Measurements from ENCODE around the gene MTHFSD.

DNA sequence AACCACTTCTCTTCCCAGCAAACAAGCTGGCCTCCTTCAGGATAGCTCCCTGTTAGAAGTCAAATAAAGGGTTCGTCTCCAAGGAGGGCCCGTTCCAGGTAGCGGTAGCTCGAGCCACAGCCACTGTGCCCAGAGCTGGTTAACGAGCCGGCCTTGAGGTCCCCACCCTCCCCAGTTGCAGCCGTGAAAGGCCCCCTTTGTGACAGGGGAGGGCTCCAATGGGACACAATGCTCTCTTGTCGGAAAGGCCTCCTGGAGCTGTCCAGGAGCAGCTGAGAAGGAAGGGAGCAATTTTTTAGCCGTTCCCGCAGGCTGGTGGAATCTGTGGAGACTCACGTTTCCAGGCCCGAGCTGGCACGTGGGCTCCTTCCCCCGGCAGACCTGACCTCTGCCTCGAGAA is 74.6 kb downstream of the MTHFSD start:
- TF ChIP-seq, protein P1, sequence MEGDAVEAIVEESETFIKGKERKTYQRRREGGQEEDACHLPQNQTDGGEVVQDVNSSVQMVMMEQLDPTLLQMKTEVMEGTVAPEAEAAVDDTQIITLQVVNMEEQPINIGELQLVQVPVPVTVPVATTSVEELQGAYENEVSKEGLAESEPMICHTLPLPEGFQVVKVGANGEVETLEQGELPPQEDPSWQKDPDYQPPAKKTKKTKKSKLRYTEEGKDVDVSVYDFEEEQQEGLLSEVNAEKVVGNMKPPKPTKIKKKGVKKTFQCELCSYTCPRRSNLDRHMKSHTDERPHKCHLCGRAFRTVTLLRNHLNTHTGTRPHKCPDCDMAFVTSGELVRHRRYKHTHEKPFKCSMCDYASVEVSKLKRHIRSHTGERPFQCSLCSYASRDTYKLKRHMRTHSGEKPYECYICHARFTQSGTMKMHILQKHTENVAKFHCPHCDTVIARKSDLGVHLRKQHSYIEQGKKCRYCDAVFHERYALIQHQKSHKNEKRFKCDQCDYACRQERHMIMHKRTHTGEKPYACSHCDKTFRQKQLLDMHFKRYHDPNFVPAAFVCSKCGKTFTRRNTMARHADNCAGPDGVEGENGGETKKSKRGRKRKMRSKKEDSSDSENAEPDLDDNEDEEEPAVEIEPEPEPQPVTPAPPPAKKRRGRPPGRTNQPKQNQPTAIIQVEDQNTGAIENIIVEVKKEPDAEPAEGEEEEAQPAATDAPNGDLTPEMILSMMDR (IDR thresholded peaks at IDR 0.05): no peak
- TF ChIP-seq EP300 (IDR thresholded peaks at IDR 0.05) (no peak), POLR2A (IDR thresholded peaks at IDR 0.05) (no peak)

Measured in ovary (tissue), 3 donors.